Daoy (cell line): ENCODE data around the gene ATP2A3. TPM values are rescaled to one million over a fixed set of nuclear protein-coding genes. Genes with fewer than 3 reads are reported as not detected.
A peak's percentile ranks its signal among the peaks of the same experiment; 100 is the strongest.

Source experiments
- DNase-seq: peaks from one replicate; pipeline ENCODE4 v3.0.0-alpha.2; 2015; ENCODE audit warnings: low read depth
- total RNA-seq: library from RNA; depleted of rRNA; stranded (reverse); fragments of >200 nt; shearing (Covaris generic); gene quantifications from 2 replicates; pipeline ENCODE4 v1.2.3, GENCODE V29; 2014

Gene ATP2A3
- total RNA-seq, 1 experiment from 2014 or later = 0.57 TPM

DNA sequence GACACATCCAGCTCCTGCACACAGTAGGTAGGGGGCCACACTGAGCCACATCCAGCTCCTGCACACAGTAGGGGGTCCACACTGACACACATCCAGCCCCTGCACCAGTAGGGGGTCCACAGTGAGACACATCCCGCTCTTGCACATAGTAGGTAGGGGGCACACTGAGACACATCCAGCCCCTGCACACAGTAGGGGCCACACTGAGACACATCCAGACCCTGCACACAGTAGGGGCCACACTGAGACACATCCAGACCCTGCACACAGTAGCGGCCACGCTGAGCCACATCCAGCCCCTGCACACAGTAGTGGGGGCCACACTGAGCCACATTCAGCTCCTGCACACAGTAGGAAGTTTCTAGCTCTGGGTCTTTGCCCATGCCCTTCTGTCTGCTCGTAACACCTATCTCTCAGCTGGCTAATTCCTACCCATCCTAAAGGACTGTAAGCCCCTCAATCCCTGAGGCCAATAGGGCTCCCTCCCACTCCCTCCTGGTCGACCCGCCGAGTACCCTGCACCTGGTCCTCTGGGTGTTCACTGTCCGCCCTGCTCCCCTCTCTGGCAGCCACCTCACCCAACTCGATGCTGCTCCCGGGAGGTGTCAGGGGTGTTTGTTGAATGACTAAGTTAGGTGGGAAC, 9.4 kb upstream of the ATP2A3 start:
- DNase-seq = no peak

DNA sequence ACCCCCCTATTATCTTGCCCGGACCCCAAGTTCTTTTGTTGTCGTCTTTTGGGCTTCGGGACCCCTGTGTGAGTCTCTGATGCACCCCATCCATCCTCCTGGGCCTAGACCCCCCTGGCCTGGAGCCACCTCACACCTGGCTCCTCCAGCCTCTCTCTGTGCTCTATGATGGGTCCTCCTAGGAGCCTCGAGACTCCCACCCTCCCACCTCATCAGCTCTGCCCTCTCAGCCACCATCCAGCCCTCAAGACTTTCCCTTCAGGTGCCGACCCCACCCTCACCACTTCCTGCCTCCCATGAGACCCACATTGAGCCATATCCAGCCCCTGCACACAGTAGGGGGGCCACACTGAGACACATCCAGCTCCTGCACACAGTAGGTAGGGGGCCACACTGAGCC, 8.7 kb upstream of the ATP2A3 start:
- no peak for DNase-seq

DNA sequence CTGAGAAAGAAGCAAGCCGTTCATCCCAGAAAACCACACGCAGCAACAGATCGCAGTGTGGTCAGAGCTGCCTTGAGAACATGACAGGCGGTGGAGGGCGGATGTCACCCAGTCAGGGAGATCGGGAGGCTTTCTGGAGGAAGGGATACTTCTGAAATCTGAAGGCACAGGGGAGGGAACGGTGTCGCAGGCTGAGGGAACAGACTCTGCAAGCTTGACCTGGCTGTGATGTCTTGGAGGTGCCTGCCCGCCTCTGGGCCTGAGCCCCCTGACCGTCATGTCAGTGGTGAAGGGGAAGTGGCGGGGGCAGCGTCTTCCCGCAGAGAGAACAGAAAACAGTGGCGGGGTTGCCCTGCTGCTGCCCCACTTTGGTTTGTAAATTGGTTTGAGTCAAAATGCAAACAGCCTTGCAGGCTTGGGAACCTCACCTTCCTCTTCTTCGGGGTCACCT, 8.1 kb upstream of the ATP2A3 start:
- no peak for DNase-seq

- no peak for DNase-seq
Measured at GRCh38 chr17:3970668-3971067, 6.4 kb upstream of the ATP2A3 start.

GRCh38 chr17:3969963-3970362, 5.7 kb upstream of the ATP2A3 start:
- no peak for DNase-seq

DNA sequence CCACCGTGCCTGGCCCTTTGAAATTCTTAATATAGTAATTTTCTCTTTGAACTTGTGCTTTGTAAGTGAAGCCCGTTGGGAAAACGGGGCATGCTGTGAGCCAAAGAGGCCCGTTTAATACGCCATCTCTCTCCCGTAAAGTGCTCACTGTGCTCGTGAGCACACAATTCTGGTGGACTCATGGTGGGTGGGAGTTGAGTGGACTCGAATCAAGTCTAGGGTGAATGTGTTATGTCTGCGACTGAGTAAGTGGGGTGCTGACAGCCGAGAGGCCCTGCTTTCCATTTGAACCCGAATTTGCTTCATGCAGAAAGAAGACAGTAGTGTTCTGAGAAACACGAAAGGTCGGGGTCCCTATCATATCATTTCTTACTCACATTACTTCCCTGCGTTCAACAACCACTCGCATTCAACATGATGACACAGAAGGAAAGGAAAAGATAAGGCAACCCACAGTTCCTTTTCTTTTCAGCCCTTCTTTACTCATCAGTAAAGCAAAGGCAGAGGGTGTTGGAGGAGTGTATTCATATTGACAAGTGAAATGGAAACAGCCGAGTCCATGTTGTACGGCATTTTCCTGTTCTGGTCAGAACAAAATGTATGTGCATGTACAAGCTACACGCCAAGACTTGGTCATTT, 4.8 kb upstream of the ATP2A3 start:
- DNase-seq = no peak

- no peak for DNase-seq
Measured at GRCh38 chr17:3968015-3968414, 3.8 kb upstream of the ATP2A3 start.

DNA sequence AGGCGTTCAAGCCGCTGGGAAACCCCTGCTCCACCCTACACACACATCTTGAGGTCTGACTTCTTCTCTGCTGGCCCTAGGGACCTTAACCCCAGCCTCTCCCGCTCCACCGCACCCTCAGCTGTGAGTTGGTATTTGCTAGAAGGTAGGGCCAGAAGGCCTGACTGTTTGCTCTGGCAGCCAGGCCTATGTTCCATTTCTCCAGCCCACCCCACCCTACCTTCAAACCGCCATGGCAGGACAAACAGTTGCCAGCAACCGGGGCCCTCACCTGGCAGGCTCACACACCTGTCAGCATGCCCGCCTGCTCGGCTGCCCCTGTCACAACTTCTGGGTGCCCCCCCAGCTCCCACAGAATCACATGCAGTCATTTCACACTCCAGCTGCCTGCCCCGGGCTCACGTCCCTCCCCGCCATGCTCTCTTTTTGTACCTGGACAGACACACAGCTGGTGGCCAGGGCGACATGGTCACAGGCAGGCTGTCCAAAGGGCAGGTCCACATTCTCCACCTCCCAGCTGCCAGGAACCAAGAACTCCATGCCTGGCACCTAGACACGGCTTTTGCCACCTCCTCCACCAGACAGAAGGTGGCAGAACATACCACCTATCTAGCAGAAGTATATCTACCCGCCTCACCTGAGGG, 2.6 kb upstream of the ATP2A3 start:
- DNase-seq = no peak

DNA sequence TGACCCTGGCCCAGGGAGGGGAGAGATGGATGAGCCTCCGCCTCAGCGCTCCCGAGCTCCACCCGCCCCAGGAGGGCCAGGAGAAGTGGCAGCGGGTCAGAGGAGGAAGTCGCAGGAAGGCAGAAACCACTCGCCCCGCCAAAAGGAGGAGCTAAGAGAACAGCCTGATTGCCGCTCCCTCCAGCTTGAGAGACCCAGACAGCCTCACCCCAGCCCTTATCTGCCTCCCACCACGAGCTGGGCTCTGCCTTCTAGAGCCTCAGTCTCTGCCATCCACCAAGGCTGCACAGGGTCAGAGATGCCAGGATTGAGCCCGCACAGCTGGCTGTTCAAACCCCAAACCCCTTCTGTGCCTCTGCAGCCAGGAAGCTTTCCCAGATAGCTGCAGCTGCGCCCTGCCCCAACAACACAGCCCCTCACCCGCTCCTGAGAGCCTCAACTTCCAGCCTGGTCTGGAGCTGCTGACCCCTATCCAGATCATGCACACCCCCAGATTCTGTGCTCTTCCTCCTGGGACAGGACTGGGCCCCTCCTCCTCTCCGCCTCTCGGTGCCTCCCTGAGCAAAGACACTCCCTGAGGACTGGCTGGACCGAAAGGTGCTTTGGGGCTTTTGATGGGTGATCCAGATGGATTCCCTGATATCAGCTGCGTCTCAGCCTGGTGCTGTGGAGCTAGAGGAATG, 1.0 kb upstream of the ATP2A3 start:
- peak; percentile 72 for DNase-seq

DNA sequence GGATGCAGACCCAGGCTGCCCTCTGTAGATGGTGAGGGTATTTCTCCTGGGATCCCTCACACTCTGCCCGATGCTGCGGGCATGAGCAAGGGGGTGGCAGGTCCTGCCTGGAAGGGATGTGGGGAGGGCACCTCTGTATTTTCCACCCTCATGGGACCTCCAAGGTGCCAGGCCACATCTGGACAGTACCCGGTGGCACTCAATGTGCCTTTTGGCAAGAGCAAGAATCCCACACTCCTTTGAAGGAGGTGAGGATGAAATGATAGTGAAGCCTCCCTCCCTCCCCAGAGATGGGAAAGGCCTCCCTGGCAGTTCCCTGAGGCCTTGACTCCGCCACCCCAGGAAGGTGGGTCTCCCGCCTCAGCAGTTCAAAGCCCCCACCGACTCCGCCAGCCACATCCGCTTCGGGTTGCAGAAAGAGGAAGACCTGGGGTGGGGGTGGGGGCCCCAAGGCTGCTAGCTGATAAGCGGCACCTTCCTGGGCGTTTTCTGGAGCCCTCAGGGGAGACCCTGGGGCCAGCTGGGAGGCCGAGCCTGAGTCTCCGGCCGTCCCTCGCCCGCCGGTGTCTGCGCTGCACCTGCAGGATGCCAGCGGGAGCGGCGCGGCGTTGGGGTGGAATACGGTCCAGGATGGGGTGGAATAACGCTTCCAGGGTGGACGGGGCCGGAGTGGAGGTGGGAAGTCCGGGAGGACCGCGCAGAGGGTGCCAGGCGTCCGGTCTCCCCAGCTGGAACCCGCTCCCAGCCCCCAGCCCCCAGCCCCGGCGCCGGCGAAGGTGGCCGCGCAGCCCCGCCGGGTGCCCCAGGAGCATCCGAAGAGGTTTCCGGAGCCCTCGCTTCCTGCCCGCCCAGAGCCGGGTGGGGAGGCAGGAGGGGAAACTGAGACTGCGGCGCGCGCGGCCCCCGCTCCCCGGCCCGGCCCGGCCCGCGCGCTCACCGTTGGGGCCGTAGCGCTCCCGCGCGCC, 718 bp downstream of the ATP2A3 start:
- no peak for DNase-seq

- no peak for DNase-seq
Measured at GRCh38 chr17:3962965-3963236, 1.3 kb downstream of the ATP2A3 start.

DNA sequence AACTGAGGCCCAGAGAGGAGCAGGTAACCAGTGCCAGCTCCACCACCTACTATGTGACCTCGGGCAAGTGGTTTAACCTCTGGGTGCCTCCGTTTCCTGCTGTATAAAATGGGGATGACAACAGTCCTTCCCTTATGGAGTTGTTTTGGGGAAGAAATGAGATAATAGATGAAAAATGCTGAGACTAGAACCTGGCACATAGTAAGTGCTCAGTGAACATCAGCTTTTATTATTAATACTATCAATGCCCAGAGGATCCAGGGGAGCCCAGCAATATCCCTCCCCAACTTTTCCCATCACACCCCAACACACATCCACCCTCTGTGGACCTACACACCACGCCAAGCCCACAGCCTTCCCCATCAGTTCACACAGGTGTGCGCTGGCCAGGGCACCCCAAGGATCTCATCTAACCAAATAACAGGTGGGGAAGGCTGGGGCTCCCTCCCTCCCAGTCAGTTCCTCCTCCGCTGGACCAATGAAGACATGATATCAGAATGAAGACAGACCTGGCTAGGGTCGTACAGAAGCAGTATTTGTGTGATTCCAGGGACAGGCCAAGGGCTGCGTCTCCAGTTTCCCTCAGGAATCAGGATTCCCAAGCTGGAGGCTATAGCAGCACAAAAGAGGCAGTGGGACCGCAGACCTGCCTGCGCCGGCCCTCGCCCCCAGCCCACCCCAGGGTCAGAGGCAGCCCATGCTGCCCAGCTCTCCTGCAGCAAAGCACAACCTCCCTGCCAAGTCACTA, 1.8 kb downstream of the ATP2A3 start:
- DNase-seq = no peak

GRCh38 chr17:3961564-3962047, 2.6 kb downstream of the ATP2A3 start:
- no peak for DNase-seq

- DNase-seq = no peak
Measured at GRCh38 chr17:3960764-3961163, 3.5 kb downstream of the ATP2A3 start.

DNA sequence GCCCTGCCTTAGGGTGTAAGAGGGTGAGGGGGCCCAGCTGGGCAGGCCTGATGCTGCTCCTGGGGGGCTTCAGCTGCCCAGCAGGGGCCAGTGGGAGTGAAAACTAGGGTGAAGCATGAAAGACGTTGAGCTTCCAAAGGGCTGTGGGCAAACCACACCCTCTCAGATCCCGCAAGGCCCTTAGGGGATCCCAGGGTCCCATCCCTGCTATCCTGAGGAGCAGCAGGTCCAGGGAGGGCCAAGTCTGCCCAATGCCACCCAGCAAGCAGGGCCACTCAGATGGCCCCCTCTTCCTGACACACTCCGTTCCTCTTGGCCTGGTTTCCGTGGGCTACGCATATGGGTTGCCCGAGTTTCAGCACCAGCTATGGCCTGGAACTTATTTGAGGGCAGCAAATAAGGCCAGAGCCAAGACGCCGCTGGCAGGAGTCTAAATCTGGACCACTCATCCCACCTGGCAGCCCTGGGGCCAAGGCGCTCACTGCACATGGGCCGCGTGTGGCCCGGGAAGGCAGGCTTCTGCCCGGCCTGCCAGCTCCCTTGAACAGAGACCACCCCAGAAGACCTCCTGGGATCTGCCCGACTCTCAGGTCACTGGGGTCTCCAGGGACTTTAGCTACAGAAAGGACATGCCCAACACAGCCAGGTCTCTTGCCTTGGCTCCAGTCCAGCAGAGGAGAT, 4.2 kb downstream of the ATP2A3 start:
- no peak for DNase-seq

DNA sequence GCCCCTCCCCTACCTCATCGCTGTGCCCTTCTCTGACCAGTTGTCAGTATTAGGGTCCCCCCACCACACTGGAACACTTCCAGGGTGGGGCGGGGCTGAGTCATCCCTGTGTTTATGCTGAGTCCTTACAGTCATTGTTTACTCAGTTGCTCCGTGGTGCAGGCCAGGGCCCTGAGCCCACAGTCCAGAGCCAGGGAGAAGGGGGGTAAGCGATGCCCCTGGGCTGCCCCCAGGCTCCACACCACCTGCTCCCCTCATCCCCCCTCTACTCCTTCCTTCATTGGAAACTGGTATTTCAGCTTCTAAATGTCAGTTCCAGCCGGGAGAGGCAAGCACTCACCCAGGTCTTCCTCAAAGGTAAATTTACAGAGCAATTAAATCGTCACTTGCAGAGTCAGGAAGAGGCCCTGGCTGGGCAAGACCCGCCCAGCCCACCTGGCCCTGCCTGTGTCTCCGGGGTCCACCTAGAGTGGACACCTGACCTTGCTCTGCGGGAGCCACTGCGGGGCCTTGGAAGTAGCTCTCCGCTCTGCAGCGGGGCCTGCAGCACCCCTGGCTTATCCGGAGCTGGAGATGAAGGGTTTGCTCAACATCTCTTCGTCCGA, 4.8 kb downstream of the ATP2A3 start:
- peak; percentile 75 for DNase-seq

- DNase-seq = no peak
Measured at GRCh38 chr17:3957735-3958599, 6.3 kb downstream of the ATP2A3 start.

DNA sequence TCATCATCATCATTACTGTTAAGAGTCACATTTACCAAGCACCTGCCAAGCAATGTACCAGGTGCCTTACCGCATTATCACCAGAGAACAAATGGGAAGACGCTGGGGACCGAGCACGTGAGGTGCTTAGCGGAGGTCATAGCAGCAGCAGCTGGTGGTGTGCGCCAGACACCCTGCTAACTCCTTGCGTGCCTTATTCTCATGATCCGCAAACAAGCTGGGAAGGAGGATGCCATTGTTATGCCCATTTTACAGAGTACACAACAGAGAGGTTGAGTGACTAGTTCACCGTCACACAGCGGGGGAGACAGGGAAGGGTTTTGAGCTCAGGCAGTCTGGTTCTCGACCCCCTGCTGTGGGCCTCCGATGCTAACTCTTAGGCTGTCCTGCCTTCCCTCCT, 7.3 kb downstream of the ATP2A3 start:
- no peak for DNase-seq
